ENCODE measurements around the gene RILPL1.

GRCh38 chr12:123435636-123436016 is 97.9 kb downstream of the RILPL1 start:
- TF ChIP-seq CTCF (conservative IDR thresholded peaks at IDR 0.05) (no peak), EZH2 (IDR thresholded peaks at IDR 0.05; ENCODE audit: low read depth) (no peak)

Data from PC-9 (cell line).